ENCODE measurements around the gene WDCP. TPM values are rescaled to one million over a fixed set of nuclear protein-coding genes. Genes with fewer than 3 reads are reported as not detected.

WDCP gene
- total and polyA plus RNA-seq, 10 of the 15 experiments (the other 5 are each of a cell fraction or from before 2014, with no cell fraction given) = 5.5 to 21.3 (median 13.2) TPM

DNA sequence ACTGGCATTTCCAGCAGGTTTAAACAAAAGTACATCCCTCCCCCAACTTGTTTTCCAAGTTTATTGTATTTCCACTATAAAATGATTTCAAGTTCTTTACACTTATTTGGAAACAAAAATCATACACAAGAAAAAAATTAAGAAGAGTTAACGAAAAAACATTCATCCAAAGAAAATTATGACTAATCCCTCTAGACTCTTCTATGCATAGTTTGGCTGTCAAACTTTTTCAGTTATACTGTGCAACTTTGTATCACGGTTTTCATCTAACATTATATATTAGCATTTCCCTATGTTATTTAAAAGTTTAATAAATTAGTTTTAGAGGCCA is 627 bp downstream of the WDCP start:
- ATAC-seq (no peak), DNase-seq (ENCODE audit: low read depth, low spot score) (no peak), FAIRE-seq (no peak)
- no TSS peak for BruUV-seq (replicated peaks)
- peak overlapping the region; percentile 72; the same call in 1 of the 2 replicates for H3K4me2 ChIP-seq (ENCODE audit: control insufficient read depth, insufficient read depth)
- no peak overlapping the region for H3K27ac ChIP-seq (ENCODE audit: control insufficient read depth, insufficient read depth)
- H2AFZ ChIP-seq (ENCODE audit: control insufficient read depth, low read depth, low read length) = peak overlapping the region; percentile 95
- H3K4me3 ChIP-seq = peak overlapping the region; percentile 78
- ChIA-PET SMC1A (ENCODE audit: uncharacterized antibody, unreplicated experiment) (interaction anchor here (1.4 kb wide), 1 partner anchor 56 kb away, joined by 3 read pairs; no protein-coding TSS in a partner anchor), CTCF (interaction anchor here (1.1 to 3.7 kb wide), 6 partner anchors 9 to 222 kb away, joined by 3 to 26 read pairs (median 9); partner anchors contain the start of genes ATAD2B and SF3B6), POLR2A (interaction anchor here (1.0 to 1.7 kb wide), 6 partner anchors 20 to 220 kb away, joined by 3 to 12 read pairs (median 6); partner anchors contain the start of genes ATAD2B and SF3B6), RAD21 (ENCODE audit: unreplicated experiment) (interaction anchor here (1.3 to 1.7 kb wide), 6 partner anchors 13 to 120 kb away, joined by 5 to 31 read pairs (median 8); partner anchors contain the start of genes ATAD2B, SF3B6 and TP53I3)
- TF ChIP-seq RB1 (IDR thresholded peaks at IDR 0.05; ENCODE audit: borderline replicate concordance) = no peak
- no peak for TF ChIP-seq ESRRA (IDR thresholded peaks at IDR 0.05; ENCODE audit: low read length)
- TF ChIP-seq, protein P1, sequence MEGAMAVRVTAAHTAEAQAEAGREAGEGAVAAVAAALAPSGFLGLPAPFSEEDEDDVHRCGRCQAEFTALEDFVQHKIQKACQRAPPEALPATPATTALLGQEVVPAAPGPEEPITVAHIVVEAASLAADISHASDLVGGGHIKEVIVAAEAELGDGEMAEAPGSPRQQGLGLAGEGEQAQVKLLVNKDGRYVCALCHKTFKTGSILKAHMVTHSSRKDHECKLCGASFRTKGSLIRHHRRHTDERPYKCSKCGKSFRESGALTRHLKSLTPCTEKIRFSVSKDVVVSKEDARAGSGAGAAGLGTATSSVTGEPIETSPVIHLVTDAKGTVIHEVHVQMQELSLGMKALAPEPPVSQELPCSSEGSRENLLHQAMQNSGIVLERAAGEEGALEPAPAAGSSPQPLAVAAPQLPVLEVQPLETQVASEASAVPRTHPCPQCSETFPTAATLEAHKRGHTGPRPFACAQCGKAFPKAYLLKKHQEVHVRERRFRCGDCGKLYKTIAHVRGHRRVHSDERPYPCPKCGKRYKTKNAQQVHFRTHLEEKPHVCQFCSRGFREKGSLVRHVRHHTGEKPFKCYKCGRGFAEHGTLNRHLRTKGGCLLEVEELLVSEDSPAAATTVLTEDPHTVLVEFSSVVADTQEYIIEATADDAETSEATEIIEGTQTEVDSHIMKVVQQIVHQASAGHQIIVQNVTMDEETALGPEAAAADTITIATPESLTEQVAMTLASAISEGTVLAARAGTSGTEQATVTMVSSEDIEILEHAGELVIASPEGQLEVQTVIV (IDR thresholded peaks at IDR 0.05; ENCODE audit: borderline replicate concordance, partially characterized antibody) = no peak
- TF ChIP-seq CREM (IDR thresholded peaks at IDR 0.05; ENCODE audit: low read depth) = no peak
- no peak for TF ChIP-seq SUZ12 (IDR thresholded peaks at IDR 0.05; ENCODE audit: unreplicated experiment)
- TF ChIP-seq TAF1 (IDR thresholded peaks at IDR 0.05; ENCODE audit: borderline replicate concordance, low read depth, low read length) = no peak
- TF ChIP-seq, protein P2, sequence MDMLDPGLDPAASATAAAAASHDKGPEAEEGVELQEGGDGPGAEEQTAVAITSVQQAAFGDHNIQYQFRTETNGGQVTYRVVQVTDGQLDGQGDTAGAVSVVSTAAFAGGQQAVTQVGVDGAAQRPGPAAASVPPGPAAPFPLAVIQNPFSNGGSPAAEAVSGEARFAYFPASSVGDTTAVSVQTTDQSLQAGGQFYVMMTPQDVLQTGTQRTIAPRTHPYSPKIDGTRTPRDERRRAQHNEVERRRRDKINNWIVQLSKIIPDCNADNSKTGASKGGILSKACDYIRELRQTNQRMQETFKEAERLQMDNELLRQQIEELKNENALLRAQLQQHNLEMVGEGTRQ (IDR thresholded peaks at IDR 0.05; ENCODE audit: borderline replicate concordance, low read depth, low read length) = no peak
- no peak for TF ChIP-seq SMAD1 (IDR thresholded peaks at IDR 0.05; ENCODE audit: low read depth, partially characterized antibody)
- no peak for TF ChIP-seq SUPT20H (IDR thresholded peaks at IDR 0.05; ENCODE audit: borderline replicate concordance, control insufficient read depth, low read depth, low read length)
- no peak for TF ChIP-seq CBX5 (IDR thresholded peaks at IDR 0.05; ENCODE audit: low read depth)
- no peaks in the 10 kb centered on the region for H3K36me3 ChIP-seq (ENCODE audit: control insufficient read depth in 2 of 2, insufficient read depth in 2 of 2, low read length in 1 of 2)
- peaks cover 0 to 5% of the 10 kb centered on the region in 2 experiments; a peak in 3 of 4 replicates for H3K27me3 ChIP-seq (replicated peaks in 1 of 2; ENCODE audit: control insufficient read depth in 2 of 2, insufficient read depth in 2 of 2, low read length in 1 of 2)
- no peaks in the 10 kb centered on the region for H4K20me1 ChIP-seq (ENCODE audit: control insufficient read depth, insufficient read depth)
- in situ Hi-C loops (cut with MboI) (no loop called here), intact Hi-C loops (cut with micrococcal nuclease; ENCODE audit: unreplicated experiment) (loop anchor here (5.0 kb wide), 1 partner anchor 119 kb away; the partner anchor contains the start of gene ATAD2B)
- peak overlapping the region; percentile 77 for H3K9ac ChIP-seq (ENCODE audit: control insufficient read depth, insufficient read depth, low read length)
- H3K79me2 ChIP-seq (ENCODE audit: control insufficient read depth, insufficient read depth, low read length) = peaks cover 7% of the 10 kb centered on the region
- WGBS (ENCODE audit: insufficient coverage, insufficient replicate concordance, low lambda C conversion rate, missing lambda C conversion rate) = 0% methylated on average over 2 of the region's 2 CpGs
- no peaks in the 10 kb centered on the region for H3K9me3 ChIP-seq (replicated peaks; ENCODE audit: control insufficient read depth, insufficient read depth, low read length)
- peaks cover 11% of the 10 kb centered on the region for H3K4me1 ChIP-seq (ENCODE audit: control insufficient read depth, insufficient read depth, low read length)

All from GM12878 (cell line).